A673 (cell line): ENCODE data around the gene LOC101059915.

Experiments used
- CTCF ChIP-seq: fragments of 300-800, 200-600 bp; sonication (generic); conservative IDR thresholded peaks from 2 replicates; pipeline ENCODE4 v1.5.1; 2017; ENCODE audit warnings: low read depth, mild to moderate bottlenecking, antibody characterized with exemption, low read length, moderate library complexity, mixed read lengths
- EZH2 ChIP-seq: fragments of 200-600 bp; sonication (generic); IDR thresholded peaks from 2 replicates; pipeline ENCODE4 v1.6.1; 2017; ENCODE audit warnings: borderline replicate concordance, low read depth, mild to moderate bottlenecking, mixed read lengths, antibody characterized with exemption, low read length; ENCODE audit not compliant: poor library complexity, severe bottlenecking

- TF ChIP-seq CTCF (no peak), EZH2 (no peak)
Measured at GRCh38 chrX:71638409-71638808, 28.9 kb upstream of the LOC101059915 start.
